K562 (cell line): ENCODE data around the gene EEFSEC. TPM values are rescaled to one million over a fixed set of nuclear protein-coding genes. Genes with fewer than 3 reads are reported as not detected.
A peak's percentile ranks its signal among the peaks of the same experiment; 100 is the strongest.

Experiments
- ATAC-seq: fragments of 200-7000 bp; cut with Tn5 transposase; 3 replicates; pipeline ENCODE4 v1.9.1; 2020; ENCODE audit warnings: moderate library complexity
- BruUV-seq: library from RNA; stranded (reverse); fragments of 400-500 nt; replicated peaks from 2 replicates; lab custom pipeline; 2021; lab: Mats Ljungman, UMichigan
- CTCF ChIA-PET: fragments of 300-600 bp; formaldehyde crosslinking; extraction: SDS; loops from one replicate; lab custom pipeline; 2021; ENCODE audit warnings: low intra/inter-chr PET ratio; lab: Yijun Ruan, JAX
- POLR2A ChIA-PET: fragments of 300-600, 350-650 bp; sonication (Branson Sonifier 250); formaldehyde crosslinking; extraction: SDS; loops from one replicate; lab custom pipeline; 2021; ENCODE audit warnings: antibody characterized with exemption, inconsistent platforms; lab: Yijun Ruan, JAX
- DNase-seq, 4 experiments: peaks; one replicate each; pipeline versions ENCODE4 v3.0.0 to v3.0.0-alpha.2; 2011 to 2018; ENCODE audit warnings: low spot score in 3 of 4, mixed read lengths in 3 of 4; ENCODE audit errors: extremely low read depth in 1 of 4
- FAIRE-seq: peaks from 2 replicates; lab custom pipeline; 2011; peaks lifted over from hg19 to GRCh38; lab: Jason Lieb, UNC
- H2AFZ ChIP-seq: 2 replicates; pipeline ENCODE4 v1.6.0; 2011; ENCODE audit warnings: low read depth, low read length, control low read depth, inconsistent platforms
- H3K27ac ChIP-seq: fragments of 200-600 bp; 3 replicates; pipeline ENCODE4 v1.8.0; 2011; ENCODE audit warnings: low read depth, mild to moderate bottlenecking, control low read depth, inconsistent platforms, low read length, moderate library complexity, mixed read lengths; ENCODE audit errors: extremely low read depth
- H3K27me3 ChIP-seq, 2 experiments: fragments of 300-600 bp in 1 of 2; 2 replicates in 1 of 2; 3 replicates in 1 of 2; pipeline versions ENCODE4 v1.6.0 to v1.8.0; 2011; ENCODE audit warnings: inconsistent platforms in 2 of 2, low read length in 2 of 2, mild to moderate bottlenecking in 1 of 2, mixed read lengths in 1 of 2, moderate library complexity in 1 of 2; ENCODE audit not compliant: control insufficient read depth in 2 of 2, insufficient read depth in 2 of 2
- H3K36me3 ChIP-seq: fragments of 300-600 bp; 3 replicates; pipeline ENCODE4 v1.8.0; 2011; ENCODE audit warnings: mild to moderate bottlenecking, low read length, inconsistent platforms; ENCODE audit not compliant: control insufficient read depth, insufficient read depth
- H3K4me1 ChIP-seq, 2 experiments: fragments of 200-600 bp in 1 of 2; replicated peaks in 1 of 2; 2 replicates in 1 of 2; 3 replicates in 1 of 2; pipeline versions ENCODE4 v1.5.1 to v1.8.0; 2011; ENCODE audit warnings: inconsistent platforms in 2 of 2, low read length in 2 of 2, mild to moderate bottlenecking in 1 of 2, mixed read lengths in 1 of 2, moderate library complexity in 1 of 2; ENCODE audit not compliant: control insufficient read depth in 2 of 2, insufficient read depth in 2 of 2
- H3K4me2 ChIP-seq: 2 replicates; pipeline ENCODE4 v1.6.1; 2011; ENCODE audit warnings: low read length, control low read depth, inconsistent platforms, mixed read lengths; ENCODE audit not compliant: insufficient read depth
- H3K4me3 ChIP-seq: fragments of 200-600 bp; sonication (generic), shearing (Covaris generic); 2 replicates; pipeline ENCODE4 v1.5.1; 2016; ENCODE audit warnings: control low read depth, inconsistent platforms
- H3K79me2 ChIP-seq: fragments of 200-600 bp; 3 replicates; pipeline ENCODE4 v1.8.0; 2011; ENCODE audit warnings: low read length, inconsistent platforms; ENCODE audit not compliant: control insufficient read depth, insufficient read depth
- H3K9ac ChIP-seq, 2 experiments: 2 replicates each; pipeline versions ENCODE4 v1.6.0 to v1.6.1; 2011; ENCODE audit warnings: low read depth in 2 of 2, low read length in 2 of 2, control low read depth in 1 of 2, inconsistent platforms in 1 of 2, mild to moderate bottlenecking in 1 of 2, mixed read lengths in 1 of 2; ENCODE audit not compliant: insufficient read depth in 1 of 2
- H3K9me1 ChIP-seq: one replicate; pipeline ENCODE4 v1.6.0; 2011; ENCODE audit warnings: inconsistent platforms, mild to moderate bottlenecking, low read length, moderate library complexity; ENCODE audit not compliant: control insufficient read depth, insufficient read depth
- H3K9me3 ChIP-seq: replicated peaks from 2 replicates; pipeline ENCODE4 v1.5.1; 2011; ENCODE audit warnings: low read depth, low read length, inconsistent platforms; ENCODE audit not compliant: control insufficient read depth, insufficient read depth
- H4K20me1 ChIP-seq: replicated peaks from 2 replicates; pipeline ENCODE4 v1.6.1; 2011; ENCODE audit warnings: low read length, inconsistent platforms, mixed read lengths; ENCODE audit not compliant: control insufficient read depth, insufficient read depth
- BRD4 ChIP-seq: fragments of 200-600 bp; sonication (generic); IDR thresholded peaks from 2 replicates; pipeline ENCODE4 v1.6.1; 2017; ENCODE audit warnings: inconsistent platforms
- ETV1 ChIP-seq: fragments of 450-650 bp; conservative IDR thresholded peaks from 2 replicates; pipeline ENCODE4 v1.6.1; 2016; ENCODE audit warnings: missing genetic modification characterization, control low read depth, low read depth, missing compliant biosample characterization
- KDM1A ChIP-seq, 2 experiments: fragments of 450-650 bp; IDR thresholded peaks; 2 replicates each; pipeline ENCODE4 v1.6.1; 2016; ENCODE audit warnings: mild to moderate bottlenecking in 2 of 2
- POLR2G ChIP-seq: fragments of 200-400 bp; formaldehyde crosslinking; IDR thresholded peaks from 2 replicates; pipeline ENCODE4 v1.6.1; 2017; ENCODE audit warnings: low read depth, mild to moderate bottlenecking, antibody characterized with exemption, low read length, moderate library complexity
- RERE ChIP-seq: sonication (generic); formaldehyde crosslinking; IDR thresholded peaks from 2 replicates; pipeline ENCODE4 v1.8.0; 2023; ENCODE audit warnings: missing genetic modification reagents, mild to moderate bottlenecking, borderline replicate concordance
- RHOXF2B ChIP-seq: fragments of 250-450 bp; sonication (Bioruptor Pico); conservative IDR thresholded peaks from 2 replicates; pipeline ENCODE4 v1.5.1; 2021
- SIRT6 ChIP-seq: IDR thresholded peaks from one replicate; pipeline ENCODE4 v1.6.1; 2012; ENCODE audit warnings: low read depth, mild to moderate bottlenecking, control low read depth, inconsistent platforms, low read length, moderate library complexity
- TCF3 ChIP-seq: sonication (generic); formaldehyde crosslinking; IDR thresholded peaks from 2 replicates; pipeline ENCODE4 v1.4.0; 2020; ENCODE audit warnings: mild to moderate bottlenecking, missing genetic modification reagents
- ZNF639 ChIP-seq, 2 experiments: fragments of 200-800 bp in 1 of 2; sonication (Bioruptor generic) in 1 of 2; sonication (generic) in 1 of 2; formaldehyde crosslinking in 1 of 2; IDR thresholded peaks in 1 of 2; conservative IDR thresholded peaks in 1 of 2; 2 replicates each; pipeline versions ENCODE4 v1.5.0 to v1.6.1; 2016 to 2020; ENCODE audit warnings: missing compliant biosample characterization in 1 of 2, missing genetic modification characterization in 1 of 2, missing genetic modification reagents in 1 of 2
- WGBS: fragments of 100-300 bp; shearing (Covaris generic); methylation state at CpG from one replicate; pipeline ENCODE4 v1.1.6; 2016; ENCODE audit warnings: low coverage, mixed read lengths; ENCODE audit not compliant: insufficient coverage; ENCODE audit errors: missing lambda C conversion rate; 5-methylcytosine and 5-hydroxymethylcytosine counted together
- in situ Hi-C: fragments of 300-500 bp; cut with MboI; formaldehyde crosslinking; loops from 4 replicates; pipeline ENCODE4 v1.15.0; 2018; ENCODE audit warnings: inconsistent platforms, mixed read lengths
- intact Hi-C: fragments of 100-400 bp; cut with micrococcal nuclease; formaldehyde crosslinking; loops from 2 replicates; pipeline ENCODE4 v1.14.2; 2022
- polyA plus RNA-seq, 8 experiments: library from polyadenylated mRNA; depleted of rRNA in 4 of 8; stranded (reverse) in 5 of 8; unstranded in 3 of 8; fragments of >200 nt; fragmentation: Nextera tagmentation in 2 of 8; fragmentation: Illumina TruSeq in 1 of 8; extraction: Ambion mirVana in 2 of 8; extraction: Trizol in 1 of 8; gene quantifications; 2 replicates each; pipeline versions ENCODE4 v1.2.1 to v1.2.3, GENCODE V29; 2011 to 2014; ENCODE audit warnings: inconsistent platforms in 1 of 8, missing spikeins in 1 of 8
- total RNA-seq, 7 experiments: library from RNA; depleted of rRNA in 6 of 7; stranded (reverse); fragments of >200 nt in 6 of 7; fragmentation: Illumina TruSeq in 2 of 7; extraction: Trizol in 2 of 7; gene quantifications; 2 replicates each; pipeline versions ENCODE4 v1.2.1 to v1.2.3, GENCODE V29; 2011 to 2021; ENCODE audit warnings: low replicate concordance in 1 of 7
- TF ChIP-seq, protein P1 (sequence below): fragments of 250-450 bp; sonication (Bioruptor Pico); IDR thresholded peaks from 2 replicates; pipeline ENCODE4 v1.8.0; 2022; ENCODE audit warnings: inconsistent platforms

EEFSEC gene
- total and polyA plus RNA-seq, 9 of the 15 experiments (the other 6 are each of a cell fraction or from before 2014, with no cell fraction given), result 0.35 to 11.8 (median 7.7) TPM

DNA sequence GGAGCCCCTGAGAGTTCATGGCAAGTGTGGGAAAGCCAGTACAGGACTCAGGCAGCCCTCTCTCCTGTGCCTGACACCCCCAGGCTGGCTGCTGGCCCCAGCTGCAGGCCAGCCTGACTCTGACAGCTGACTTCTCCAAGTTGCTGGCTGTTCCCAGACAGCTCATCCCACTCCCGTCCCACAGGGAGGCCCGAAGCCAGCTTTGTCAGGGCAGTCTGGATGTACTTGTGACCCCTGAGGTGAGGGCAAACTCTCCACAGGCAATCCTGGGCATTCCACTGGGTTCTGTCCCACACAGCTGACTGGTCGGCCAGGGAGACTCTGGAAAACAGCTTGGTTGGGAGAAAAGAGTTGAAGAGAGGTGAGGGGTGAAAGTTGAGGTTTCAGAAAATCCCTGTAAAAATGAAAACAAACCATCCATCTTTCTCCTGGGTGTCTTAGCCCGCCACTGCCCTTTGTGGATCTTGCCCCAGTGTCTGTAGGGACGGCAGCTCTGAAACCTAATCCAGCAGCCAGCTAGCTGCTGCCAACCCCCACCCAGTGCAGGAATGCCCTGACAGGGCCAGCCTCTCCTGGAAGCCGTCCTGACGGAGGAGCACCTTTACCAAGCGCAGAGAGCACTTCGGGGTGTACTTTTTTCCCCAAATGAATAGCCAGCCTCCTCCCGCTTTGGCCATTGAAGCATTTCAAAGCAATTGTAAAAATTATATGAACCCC lies 225.5 kb downstream of the EEFSEC start:
- H3K27ac ChIP-seq, result no peak overlapping the region
- H3K9me3 ChIP-seq, result no peaks in the 10 kb centered on the region
- no peaks in the 10 kb centered on the region for H3K36me3 ChIP-seq
- ChIA-PET CTCF (no interaction called here), POLR2A (interaction anchor here (0.7 kb wide), 1 partner anchor 142 kb away, joined by 3 read pairs; no protein-coding TSS in a partner anchor)
- peaks cover 14 to 26% of the 10 kb centered on the region in 2 experiments; a peak in 4 of 5 replicates for H3K4me1 ChIP-seq
- H3K4me2 ChIP-seq, result no peak overlapping the region
- H3K79me2 ChIP-seq, result no peaks in the 10 kb centered on the region
- ATAC-seq (no peak), FAIRE-seq (no peak), DNase-seq (no peak)
- no peaks in the 10 kb centered on the region for H3K9me1 ChIP-seq
- no peak overlapping the region for H3K4me3 ChIP-seq
- WGBS, result 71% methylated on average over 5 of the region's 10 CpGs
- peak overlapping the region in 1 of 2 experiments; percentile 3; a peak in 2 of 4 replicates for H3K9ac ChIP-seq
- intact Hi-C loops, result no loop called here
- H2AFZ ChIP-seq, result no peak overlapping the region
- BruUV-seq, result no TSS peak
- H3K27me3 ChIP-seq, result no peaks in the 10 kb centered on the region
- in situ Hi-C loops, result no loop called here
- H4K20me1 ChIP-seq, result no peaks in the 10 kb centered on the region
- no peak for TF ChIP-seq ZNF639 (CRISPR knock-in tag; conservative IDR thresholded peaks at IDR 0.05 in 1 of 2, IDR thresholded peaks at IDR 0.05 in 1 of 2)
- TF ChIP-seq, protein P1, sequence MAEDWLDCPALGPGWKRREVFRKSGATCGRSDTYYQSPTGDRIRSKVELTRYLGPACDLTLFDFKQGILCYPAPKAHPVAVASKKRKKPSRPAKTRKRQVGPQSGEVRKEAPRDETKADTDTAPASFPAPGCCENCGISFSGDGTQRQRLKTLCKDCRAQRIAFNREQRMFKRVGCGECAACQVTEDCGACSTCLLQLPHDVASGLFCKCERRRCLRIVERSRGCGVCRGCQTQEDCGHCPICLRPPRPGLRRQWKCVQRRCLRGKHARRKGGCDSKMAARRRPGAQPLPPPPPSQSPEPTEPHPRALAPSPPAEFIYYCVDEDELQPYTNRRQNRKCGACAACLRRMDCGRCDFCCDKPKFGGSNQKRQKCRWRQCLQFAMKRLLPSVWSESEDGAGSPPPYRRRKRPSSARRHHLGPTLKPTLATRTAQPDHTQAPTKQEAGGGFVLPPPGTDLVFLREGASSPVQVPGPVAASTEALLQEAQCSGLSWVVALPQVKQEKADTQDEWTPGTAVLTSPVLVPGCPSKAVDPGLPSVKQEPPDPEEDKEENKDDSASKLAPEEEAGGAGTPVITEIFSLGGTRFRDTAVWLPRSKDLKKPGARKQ (CRISPR knock-in tag), result no peak
- no peak for TF ChIP-seq TCF3 (CRISPR knock-in tag)
- no peak for TF ChIP-seq RERE (CRISPR knock-in tag)
- TF ChIP-seq BRD4, result no peak
- no peak for TF ChIP-seq ETV1 (tag)
- no peak for TF ChIP-seq RHOXF2B (CRISPR knock-in tag)
- no peak for TF ChIP-seq POLR2G
- TF ChIP-seq SIRT6, result no peak
- TF ChIP-seq KDM1A (IDR thresholded peaks at IDR 0.05), result no peak
